ENCODE data around the gene THNSL1.
"Not testable (repeated sequence)": the region's sequence is repeated elsewhere in the genome, so short reads cannot be mapped to it uniquely, and the experiment has no call there.

THNSL1 gene

GRCh38 chr10:24995072-24995471 is 21.3 kb upstream of the THNSL1 start:
- no peak for DNase-seq (ENCODE audit: low spot score)

- DNase-seq (ENCODE audit: low spot score) = no peak
These were observed 18.4 kb upstream of the THNSL1 start for GRCh38 chr10:24998044-24998443.

GRCh38 chr10:25011591-25011990 is 4.8 kb upstream of the THNSL1 start:
- not testable (repeated sequence) for DNase-seq (ENCODE audit: low spot score)

GRCh38 chr10:25014579-25014978 is 1.8 kb upstream of the THNSL1 start:
- no peak for DNase-seq (ENCODE audit: low spot score)

- peak; percentile 95 for DNase-seq (ENCODE audit: low spot score)
These were observed 510 bp upstream of the THNSL1 start, which contains the start of gene ENKUR for GRCh38 chr10:25015828-25016375. Gene ENKUR (minus strand): TSS chr10:25016158. CDS start chr10:25015936, 222 bp downstream.

- DNase-seq (ENCODE audit: low spot score) = no peak
These were observed 760 bp downstream of the THNSL1 start for GRCh38 chr10:25017154-25017590.

GRCh38 chr10:25017661-25018060 is 1.2 kb downstream of the THNSL1 start:
- no peak for DNase-seq (ENCODE audit: low spot score)

GRCh38 chr10:25018703-25019102 is 2.3 kb downstream of the THNSL1 start:
- DNase-seq (ENCODE audit: low spot score) = no peak

GRCh38 chr10:25023278-25023677 is 6.9 kb downstream of the THNSL1 start:
- DNase-seq (ENCODE audit: low spot score) = no peak

- no peak for DNase-seq (ENCODE audit: low spot score)
These were observed 8.1 kb downstream of the THNSL1 start for GRCh38 chr10:25024528-25024927.

- peak; percentile 31 for DNase-seq (ENCODE audit: low spot score)
These were observed 10.1 kb downstream of the THNSL1 start for GRCh38 chr10:25026463-25026862.

GRCh38 chr10:25028711-25029110 is 12.3 kb downstream of the THNSL1 start:
- DNase-seq (ENCODE audit: low spot score) = peak; percentile 54

- DNase-seq (ENCODE audit: low spot score) = no peak
These were observed 13.1 kb downstream of the THNSL1 start for GRCh38 chr10:25029519-25029918.

GRCh38 chr10:25036381-25036780 is 20.0 kb downstream of the THNSL1 start:
- DNase-seq (ENCODE audit: low spot score) = no peak

GRCh38 chr10:25038325-25038724 is 21.9 kb downstream of the THNSL1 start:
- DNase-seq (ENCODE audit: low spot score) = no peak

- no peak for DNase-seq (ENCODE audit: low spot score)
These were observed 23.1 kb downstream of the THNSL1 start for GRCh38 chr10:25039531-25039930.

GRCh38 chr10:25046641-25047040 is 30.2 kb downstream of the THNSL1 start:
- DNase-seq (ENCODE audit: low spot score) = no peak

- DNase-seq (ENCODE audit: low spot score) = no peak
These were observed 30.7 kb downstream of the THNSL1 start for GRCh38 chr10:25047088-25047487.

- no peak for DNase-seq (ENCODE audit: low spot score)
These were observed 31.3 kb downstream of the THNSL1 start for GRCh38 chr10:25047591-25048301.

- DNase-seq (ENCODE audit: low spot score) = no peak
These were observed 32.0 kb downstream of the THNSL1 start for GRCh38 chr10:25048450-25048849.

- no peak for DNase-seq (ENCODE audit: low spot score)
These were observed 33.6 kb downstream of the THNSL1 start for GRCh38 chr10:25049966-25050365.

GRCh38 chr10:25050402-25050801 is 34.0 kb downstream of the THNSL1 start:
- DNase-seq (ENCODE audit: low spot score) = no peak

GRCh38 chr10:25052012-25052411 is 35.6 kb downstream of the THNSL1 start:
- no peak for DNase-seq (ENCODE audit: low spot score)

GRCh38 chr10:25056726-25057125 is 40.3 kb downstream of the THNSL1 start:
- no peak for DNase-seq (ENCODE audit: low spot score)

Measured in kidney tubule cell (primary cell).